CD4-positive, alpha-beta T cell treated with Interleukin-17A for 1 hour (primary cell): ENCODE measurements around the gene RAB3IL1.

ENCODE experiments used
- DNase-seq: peaks from one replicate; pipeline ENCODE4 v3.0.0-alpha.2; 2020

RAB3IL1 gene

GRCh38 chr11:61918251-61918937 lies 1.0 kb upstream of the RAB3IL1 start:
- DNase-seq, result no peak

GRCh38 chr11:61916737-61917333 lies 531 bp downstream of the RAB3IL1 start:
- DNase-seq, result no peak

- DNase-seq, result no peak
Observed at GRCh38 chr11:61914471-61915171, 2.7 kb downstream of the RAB3IL1 start.

GRCh38 chr11:61913699-61914395 lies 3.5 kb downstream of the RAB3IL1 start:
- no peak for DNase-seq

- DNase-seq, result no peak
Observed at GRCh38 chr11:61912991-61913698, 4.2 kb downstream of the RAB3IL1 start.

GRCh38 chr11:61912530-61912898 lies 4.9 kb downstream of the RAB3IL1 start:
- peak; percentile 21 for DNase-seq

- DNase-seq, result no peak
Observed at GRCh38 chr11:61911701-61912529, 5.5 kb downstream of the RAB3IL1 start.

- no peak for DNase-seq
Observed at GRCh38 chr11:61911128-61911700, 6.2 kb downstream of the RAB3IL1 start.

- DNase-seq, result no peak
Observed at GRCh38 chr11:61910187-61911127, 6.9 kb downstream of the RAB3IL1 start.

GRCh38 chr11:61908730-61909316 lies 8.5 kb downstream of the RAB3IL1 start:
- no peak for DNase-seq

- DNase-seq, result no peak
Observed at GRCh38 chr11:61907871-61908729, 9.3 kb downstream of the RAB3IL1 start.

GRCh38 chr11:61907282-61907681 lies 10.1 kb downstream of the RAB3IL1 start:
- DNase-seq, result no peak

GRCh38 chr11:61906522-61906909 lies 10.8 kb downstream of the RAB3IL1 start:
- no peak for DNase-seq

- DNase-seq, result no peak
Observed at GRCh38 chr11:61905801-61906521, 11.4 kb downstream of the RAB3IL1 start.

GRCh38 chr11:61905067-61905696 lies 12.2 kb downstream of the RAB3IL1 start:
- no peak for DNase-seq

GRCh38 chr11:61904539-61905048 lies 12.8 kb downstream of the RAB3IL1 start:
- no peak for DNase-seq

- no peak for DNase-seq
Observed at GRCh38 chr11:61903845-61904244, 13.5 kb downstream of the RAB3IL1 start.

- no peak for DNase-seq
Observed at GRCh38 chr11:61902313-61902712, 15.1 kb downstream of the RAB3IL1 start.
